GM06990 (cell line): Measurements from ENCODE around the gene ZNF160.
A peak's percentile ranks its signal among the peaks of the same experiment; 100 is the strongest.

Source experiments
- DNase-seq: peaks from one replicate; pipeline ENCODE4 v3.0.0-alpha.2; 2011; ENCODE audit not compliant: insufficient read length; ENCODE audit errors: extremely low read depth
- H3K27me3 ChIP-seq: replicated peaks from 2 replicates; pipeline ENCODE4 v1.6.0; 2011; ENCODE audit warnings: low read length; ENCODE audit not compliant: control insufficient read depth, insufficient read depth
- H3K36me3 ChIP-seq: 2 replicates; pipeline ENCODE4 v1.5.1; 2011; ENCODE audit warnings: low read length; ENCODE audit not compliant: control insufficient read depth, insufficient read depth
- H3K4me3 ChIP-seq: replicated peaks from 2 replicates; pipeline ENCODE4 v1.5.1; 2011; ENCODE audit warnings: low read depth, mild to moderate bottlenecking, control low read depth, low read length
- CTCF ChIP-seq: IDR thresholded peaks from 2 replicates; pipeline ENCODE4 v1.5.1; 2011; ENCODE audit warnings: low read length, control low read depth, mild to moderate bottlenecking, inconsistent platforms; ENCODE audit not compliant: insufficient read depth, poor library complexity, severe bottlenecking

The ZNF160 gene

GRCh38 chr19:53103234-53104203, at the start of gene ZNF160:
TSS of gene ZNF160 (minus strand) at chr19:53103422. CDS start at chr19:53086276, 17,146 bp downstream.
- no peaks in the 10 kb centered on the region; the same call in 1 of the 2 replicates for H3K36me3 ChIP-seq
- DNase-seq = peak; percentile 99
- H3K4me3 ChIP-seq = peak within 1 kb of the TSS; percentile 81
- no peak for TF ChIP-seq CTCF
- no peaks in the 10 kb centered on the region for H3K27me3 ChIP-seq

GRCh38 chr19:53147645-53148044, 44.4 kb upstream of the ZNF160 start:
- H3K27me3 ChIP-seq = no peaks in the 10 kb centered on the region
- TF ChIP-seq CTCF = no peak
- no peaks in the 10 kb centered on the region; the same call in none of the 2 replicates for H3K36me3 ChIP-seq
- no peak overlapping the region for H3K4me3 ChIP-seq
- no peak for DNase-seq

- no peak overlapping the region for H3K4me3 ChIP-seq
- no peaks in the 10 kb centered on the region; the same call in none of the 2 replicates for H3K36me3 ChIP-seq
- DNase-seq = no peak
- no peaks in the 10 kb centered on the region for H3K27me3 ChIP-seq
- no peak for TF ChIP-seq CTCF
Observed at GRCh38 chr19:53140351-53140750, 37.1 kb upstream of the ZNF160 start.

GRCh38 chr19:53136432-53136831, 33.2 kb upstream of the ZNF160 start:
- H3K4me3 ChIP-seq = no peak overlapping the region
- no peaks in the 10 kb centered on the region; the same call in 1 of the 2 replicates for H3K36me3 ChIP-seq
- H3K27me3 ChIP-seq = no peaks in the 10 kb centered on the region
- DNase-seq = no peak
- no peak for TF ChIP-seq CTCF

GRCh38 chr19:53132141-53132991, 29.1 kb upstream of the ZNF160 start, which contains the start of gene ZNF415:
TSS of gene ZNF415 (minus strand) at chr19:53132910. CDS start at chr19:53122676, 10,234 bp downstream.
- Histone ChIP-seq H3K27me3 (no peaks in the 10 kb centered on the region), H3K4me3 (no peak within 1 kb of the TSS), H3K36me3 (no peaks in the 10 kb centered on the region)
- DNase-seq = no peak
- no peak for TF ChIP-seq CTCF
